ENCODE results near the gene HECA.
"Not testable (repeated sequence)": the region's sequence is repeated elsewhere in the genome, so short reads cannot be mapped to it uniquely, and the experiment has no call there.

Gene HECA

DNA sequence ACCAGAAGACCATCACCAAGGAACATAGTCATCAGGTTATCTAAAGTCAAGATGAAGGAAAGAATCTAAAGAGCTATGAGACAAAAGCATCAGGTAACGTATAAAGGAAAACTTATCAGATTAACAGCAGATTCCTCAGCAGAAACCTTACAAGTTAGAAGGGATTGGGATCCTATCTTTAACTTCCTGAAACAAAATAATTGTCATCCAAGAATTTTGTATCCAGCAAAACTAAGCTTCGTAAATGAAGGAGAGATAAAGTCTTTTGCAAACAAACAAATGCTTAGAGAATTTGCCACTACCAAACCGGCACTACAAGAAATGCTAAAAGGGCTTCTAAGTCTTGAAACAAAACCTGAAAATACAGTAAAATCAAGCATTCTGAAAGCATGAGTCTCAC lies 71.0 kb downstream of the HECA start:
- no peak overlapping the region for H3K9ac ChIP-seq (ENCODE audit: insufficient read length, low read depth)
- DNase-seq (ENCODE audit: low read depth, low spot score): no peak
- no peak overlapping the region for H3K4me3 ChIP-seq (ENCODE audit: insufficient read length, low read depth)
- no peaks in the 10 kb centered on the region for H3K36me3 ChIP-seq (ENCODE audit: insufficient read depth, insufficient read length, low read length)
- H3K4me1 ChIP-seq (ENCODE audit: insufficient read depth, insufficient read length): no peaks in the 10 kb centered on the region
- peaks cover 11% of the 10 kb centered on the region; the same call in 1 of the 2 replicates for H3K9me3 ChIP-seq (ENCODE audit: insufficient read depth, low read length)
- H3K27me3 ChIP-seq (ENCODE audit: insufficient read depth, insufficient read length): no peaks in the 10 kb centered on the region
- no peak for TF ChIP-seq SUZ12 (IDR thresholded peaks at IDR 0.05; ENCODE audit: extremely low read depth, insufficient read depth, insufficient read length)
- no peak for TF ChIP-seq YY1 (IDR thresholded peaks at IDR 0.05; ENCODE audit: insufficient read depth, insufficient read length)
- TF ChIP-seq ZNF274 (IDR thresholded peaks at IDR 0.05; ENCODE audit: low read depth, low read length): no peak

DNA sequence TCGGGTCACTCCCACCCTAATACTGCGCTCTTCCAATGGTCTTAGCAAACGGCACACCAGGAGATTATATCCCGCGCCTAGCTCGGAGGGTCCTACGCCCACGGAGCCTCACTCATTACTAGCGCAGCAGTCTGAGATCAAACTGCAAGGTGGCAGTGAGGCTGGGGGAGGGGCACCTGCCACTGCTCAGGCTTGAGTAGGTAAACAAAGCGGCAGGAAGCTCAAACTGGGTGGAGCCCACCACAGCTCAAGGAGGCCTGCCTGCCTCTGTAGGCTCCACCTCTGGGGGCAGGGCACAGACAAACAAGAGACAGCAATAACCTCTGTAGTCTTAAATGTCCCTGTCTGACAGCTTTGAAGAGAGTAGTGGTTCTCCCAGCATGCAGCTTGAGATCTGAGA lies 75.9 kb downstream of the HECA start:
- H3K4me1 ChIP-seq (ENCODE audit: insufficient read depth, insufficient read length); DNase-seq (ENCODE audit: low read depth, low spot score); H3K36me3 ChIP-seq (ENCODE audit: insufficient read depth, insufficient read length, low read length); H3K4me3 ChIP-seq (ENCODE audit: insufficient read length, low read depth); H3K27me3 ChIP-seq (ENCODE audit: insufficient read depth, insufficient read length); H3K9ac ChIP-seq (ENCODE audit: insufficient read length, low read depth): not testable (repeated sequence)
- H3K9me3 ChIP-seq (ENCODE audit: insufficient read depth, low read length): peaks cover 11% of the 10 kb centered on the region; the same call in 1 of the 2 replicates

DNA sequence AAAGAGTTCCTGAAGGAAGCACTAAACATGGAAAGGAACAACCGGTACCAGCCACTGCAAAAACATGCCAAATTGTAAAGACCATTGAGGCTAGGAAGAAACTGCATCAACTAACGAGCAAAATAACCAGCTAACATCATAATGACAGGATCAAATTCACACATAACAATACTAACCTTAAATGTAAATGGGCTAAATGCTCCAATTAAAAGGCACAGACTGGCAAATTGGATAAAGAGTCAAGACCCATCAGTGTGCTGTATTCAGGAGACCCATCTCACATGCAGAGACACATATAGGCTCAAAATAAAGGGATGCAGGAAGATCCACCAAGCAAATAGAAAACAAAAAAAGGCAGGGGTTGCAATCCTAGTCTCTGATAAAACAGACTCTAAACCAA lies 77.6 kb downstream of the HECA start:
- not testable (repeated sequence) for H3K9ac ChIP-seq (ENCODE audit: insufficient read length, low read depth); DNase-seq (ENCODE audit: low read depth, low spot score); H3K4me1 ChIP-seq (ENCODE audit: insufficient read depth, insufficient read length); H3K4me3 ChIP-seq (ENCODE audit: insufficient read length, low read depth); H3K27me3 ChIP-seq (ENCODE audit: insufficient read depth, insufficient read length); H3K36me3 ChIP-seq (ENCODE audit: insufficient read depth, insufficient read length, low read length)
- H3K9me3 ChIP-seq (ENCODE audit: insufficient read depth, low read length): peaks cover 11% of the 10 kb centered on the region; the same call in 1 of the 2 replicates

DNA sequence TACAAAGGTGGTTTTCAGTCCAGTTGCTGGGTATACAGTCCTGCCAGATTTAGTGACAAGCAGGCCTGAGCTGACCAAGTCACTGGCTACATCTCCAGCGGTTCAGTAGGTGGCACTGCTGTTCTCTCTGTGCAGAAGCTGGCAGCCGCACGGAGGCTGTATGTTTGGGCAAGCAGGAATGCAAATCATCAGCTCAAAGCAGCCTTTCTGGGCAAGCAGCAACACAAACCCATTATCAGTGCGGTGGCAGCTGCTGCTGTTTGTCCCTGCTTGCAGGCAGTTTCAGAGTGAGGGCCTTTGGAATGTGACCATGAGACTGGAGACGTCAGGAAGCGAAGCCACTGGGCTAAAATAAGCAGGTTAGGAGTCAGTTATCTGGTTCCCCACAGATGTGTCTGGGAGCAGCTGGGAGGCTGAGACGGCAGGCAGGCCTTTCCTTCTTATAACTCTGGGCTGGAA lies 84.4 kb downstream of the HECA start:
- Histone ChIP-seq H3K9ac (ENCODE audit: insufficient read length, low read depth) (no peak overlapping the region), H3K4me3 (ENCODE audit: insufficient read length, low read depth) (no peak overlapping the region), H3K9me3 (ENCODE audit: insufficient read depth, low read length) (no peaks in the 10 kb centered on the region), H3K36me3 (ENCODE audit: insufficient read depth, insufficient read length, low read length) (no peaks in the 10 kb centered on the region), H3K27me3 (ENCODE audit: insufficient read depth, insufficient read length) (no peaks in the 10 kb centered on the region), H3K4me1 (ENCODE audit: insufficient read depth, insufficient read length) (no peaks in the 10 kb centered on the region)
- peak; percentile 70 for DNase-seq (ENCODE audit: low read depth, low spot score)
- no peak for TF ChIP-seq SUZ12 (IDR thresholded peaks at IDR 0.05; ENCODE audit: extremely low read depth, insufficient read depth, insufficient read length)
- TF ChIP-seq YY1 (IDR thresholded peaks at IDR 0.05; ENCODE audit: insufficient read depth, insufficient read length): no peak
- TF ChIP-seq ZNF274 (IDR thresholded peaks at IDR 0.05; ENCODE audit: low read depth, low read length): no peak

DNA sequence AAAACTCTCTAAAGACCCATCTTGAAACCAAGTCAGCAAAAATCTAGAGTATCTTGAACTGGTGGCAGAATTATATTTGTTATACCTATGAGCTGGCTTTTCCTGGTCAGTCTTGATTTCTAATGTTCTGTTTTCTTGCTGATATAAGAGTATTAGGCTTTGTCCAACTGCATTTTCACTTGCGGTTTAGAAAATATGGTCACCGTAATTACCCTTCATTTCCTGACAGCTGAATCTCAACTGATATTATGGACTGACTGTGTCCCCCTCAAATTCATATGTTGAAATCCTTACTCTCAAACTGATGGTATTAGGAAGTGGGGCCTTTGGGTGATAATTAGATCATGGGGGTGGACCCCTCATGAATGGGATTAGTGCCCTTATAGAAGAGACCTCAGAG lies 84.9 kb downstream of the HECA start:
- Histone ChIP-seq H3K4me3 (ENCODE audit: insufficient read length, low read depth) (no peak overlapping the region), H3K27me3 (ENCODE audit: insufficient read depth, insufficient read length) (no peaks in the 10 kb centered on the region), H3K4me1 (ENCODE audit: insufficient read depth, insufficient read length) (no peaks in the 10 kb centered on the region), H3K9ac (ENCODE audit: insufficient read length, low read depth) (no peak overlapping the region), H3K9me3 (ENCODE audit: insufficient read depth, low read length) (no peaks in the 10 kb centered on the region), H3K36me3 (ENCODE audit: insufficient read depth, insufficient read length, low read length) (no peaks in the 10 kb centered on the region)
- no peak for TF ChIP-seq SUZ12 (IDR thresholded peaks at IDR 0.05; ENCODE audit: extremely low read depth, insufficient read depth, insufficient read length)
- TF ChIP-seq ZNF274 (IDR thresholded peaks at IDR 0.05; ENCODE audit: low read depth, low read length): no peak
- TF ChIP-seq YY1 (IDR thresholded peaks at IDR 0.05; ENCODE audit: insufficient read depth, insufficient read length): no peak
- no peak for DNase-seq (ENCODE audit: low read depth, low spot score)

DNA sequence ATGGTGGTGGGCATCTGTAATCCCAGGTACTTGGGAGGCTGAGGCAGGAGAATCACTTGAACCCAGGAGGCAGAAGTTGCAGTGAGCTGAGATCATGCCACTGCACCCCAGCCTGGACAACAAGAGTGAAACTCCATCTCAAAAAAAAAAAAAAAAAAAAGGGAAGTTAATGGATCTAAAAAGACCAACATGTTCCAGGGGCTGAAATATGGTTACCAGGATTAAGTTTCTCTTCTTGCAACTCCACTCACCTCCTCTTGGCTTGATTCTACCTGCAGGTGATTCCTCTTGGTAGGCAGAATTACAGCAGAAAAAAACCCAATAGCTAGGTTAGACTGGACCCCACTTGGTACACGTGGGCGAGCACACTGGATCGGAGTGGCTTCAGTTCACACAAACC lies 93.5 kb downstream of the HECA start:
- not testable (repeated sequence) for H3K4me3 ChIP-seq (ENCODE audit: insufficient read length, low read depth); H3K27me3 ChIP-seq (ENCODE audit: insufficient read depth, insufficient read length); DNase-seq (ENCODE audit: low read depth, low spot score); H3K36me3 ChIP-seq (ENCODE audit: insufficient read depth, insufficient read length, low read length); H3K9ac ChIP-seq (ENCODE audit: insufficient read length, low read depth); H3K9me3 ChIP-seq (ENCODE audit: insufficient read depth, low read length); H3K4me1 ChIP-seq (ENCODE audit: insufficient read depth, insufficient read length)

All from NT2/D1 (cell line).